Stimulated activated naive CD8-positive, alpha-beta T cell treated with anti-CD3 and anti-CD28 coated beads, Interleukin-15, amount 100 ng/mL, for 72 hours (primary cell): Measurements from ENCODE around the gene THSD7A.

Experiments
- ATAC-seq: fragments of 150-1000 bp; cut with Tn5 transposase; 2 replicates; pipeline ENCODE4 v1.10.0; 2021; ENCODE audit warnings: mild to moderate bottlenecking, moderate library complexity
- DNase-seq, 2 donors: peaks; one replicate each; pipeline ENCODE4 v3.0.0; 2021 to 2022
- H3K27ac Mint-ChIP-seq, 2 donors: one replicate each; pipeline ENCODE4 v1.8.0; 2022; ENCODE audit warnings: mild to moderate bottlenecking in 2 of 2, mixed read lengths in 2 of 2, moderate library complexity in 2 of 2
- H3K27me3 Mint-ChIP-seq: one replicate; pipeline ENCODE4 v1.8.0; 2022; ENCODE audit warnings: mixed read lengths
- H3K4me1 Mint-ChIP-seq: one replicate; pipeline ENCODE4 v1.8.0; 2022; ENCODE audit warnings: mild to moderate bottlenecking, mixed read lengths
- H3K4me3 Mint-ChIP-seq, 2 donors: one replicate each; pipeline ENCODE4 v1.8.0; 2022; ENCODE audit warnings: mild to moderate bottlenecking in 2 of 2, mixed read lengths in 2 of 2, moderate library complexity in 1 of 2
- H3K9me3 Mint-ChIP-seq, 2 donors: one replicate each; pipeline ENCODE4 v1.8.0; 2022; ENCODE audit warnings: mixed read lengths in 2 of 2

Gene THSD7A

DNA sequence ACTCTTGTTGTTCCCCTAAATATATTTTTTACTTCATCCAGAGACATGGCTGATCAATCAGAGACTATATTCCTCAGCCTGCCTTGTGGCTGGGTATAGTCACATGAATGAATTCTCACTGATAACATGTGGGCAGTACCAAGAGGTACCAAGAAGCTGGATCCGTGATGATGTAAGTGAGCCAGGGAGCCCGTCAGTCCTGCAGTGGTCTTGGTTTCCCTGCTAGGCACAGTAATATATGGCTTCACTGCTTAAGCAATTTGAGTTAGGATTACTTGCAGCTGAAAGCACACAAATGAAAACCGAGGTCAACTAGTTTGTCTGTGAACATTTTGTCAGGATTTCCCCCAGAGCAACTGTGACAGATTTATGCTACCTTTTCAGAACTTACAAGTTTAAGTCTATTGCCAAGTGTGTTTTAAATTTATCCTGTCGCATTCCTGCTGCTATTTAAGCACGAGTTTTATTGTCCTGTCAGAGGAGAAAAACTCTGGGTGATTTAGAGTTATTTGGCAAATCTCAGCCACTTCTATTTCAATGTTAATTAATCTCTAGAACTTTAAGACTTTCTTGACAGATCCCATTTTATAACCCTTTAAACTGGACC, 476.5 kb downstream of the THSD7A start:
- Mint-ChIP-seq H3K27me3 (peaks cover 23% of the 10 kb centered on the region), H3K4me3 (no peak overlapping the region), H3K27ac (no peak overlapping the region), H3K9me3 (peaks cover 0 to 6% of the 10 kb centered on the region in 2 donors), H3K4me1 (no peaks in the 10 kb centered on the region)
- no peak for ATAC-seq
- DNase-seq: no peak

DNA sequence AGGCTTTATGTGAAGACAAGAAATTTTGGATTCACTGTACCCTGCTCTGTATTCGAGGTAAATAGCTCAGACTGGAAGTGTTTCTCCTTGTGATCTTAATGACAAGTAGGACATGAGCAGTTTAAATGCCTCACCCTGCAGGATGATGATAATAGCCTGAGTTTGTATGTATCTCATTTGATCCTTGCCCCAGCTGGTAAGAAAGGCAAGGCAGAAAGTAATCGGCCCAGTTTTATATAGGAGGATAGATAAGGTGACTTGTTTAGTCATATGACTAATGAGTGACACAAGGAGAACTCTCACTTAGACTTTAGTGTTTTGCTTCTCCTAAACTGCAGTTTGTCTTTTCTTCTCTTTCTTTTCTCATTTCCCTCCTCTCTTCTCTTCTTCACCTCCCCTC, 485.7 kb downstream of the THSD7A start:
- peaks cover 21% of the 10 kb centered on the region for H3K27me3 Mint-ChIP-seq
- H3K4me1 Mint-ChIP-seq: peaks cover 7% of the 10 kb centered on the region
- H3K9me3 Mint-ChIP-seq: peaks cover 0 to 2% of the 10 kb centered on the region in 2 donors
- H3K27ac Mint-ChIP-seq: no peak overlapping the region
- ATAC-seq: no peak
- H3K4me3 Mint-ChIP-seq: no peak overlapping the region
- DNase-seq: no peak

DNA sequence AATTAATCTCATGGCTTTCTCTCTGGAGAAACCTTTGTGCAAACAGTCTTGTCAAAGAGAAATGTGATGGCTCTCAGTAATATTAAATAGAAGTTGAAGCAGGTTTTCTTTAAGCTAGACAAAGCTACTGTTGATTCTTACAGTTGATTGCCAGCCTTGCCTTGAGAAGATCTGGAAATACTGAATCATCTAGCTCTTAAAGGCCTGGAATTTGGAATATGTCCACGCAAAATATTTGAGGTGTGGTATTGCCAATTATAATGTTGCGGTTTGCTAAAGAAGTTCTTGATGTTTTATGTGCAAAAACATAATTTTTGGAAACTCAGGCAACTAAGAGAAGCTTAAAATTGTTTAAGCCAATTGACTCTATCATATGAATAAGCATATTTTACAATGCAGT, 486.4 kb downstream of the THSD7A start:
- Mint-ChIP-seq H3K4me3 (no peak overlapping the region), H3K4me1 (peaks cover 7% of the 10 kb centered on the region), H3K9me3 (no peaks in the 10 kb centered on the region), H3K27ac (no peak overlapping the region), H3K27me3 (peaks cover 14% of the 10 kb centered on the region)
- DNase-seq: no peak
- ATAC-seq: no peak

DNA sequence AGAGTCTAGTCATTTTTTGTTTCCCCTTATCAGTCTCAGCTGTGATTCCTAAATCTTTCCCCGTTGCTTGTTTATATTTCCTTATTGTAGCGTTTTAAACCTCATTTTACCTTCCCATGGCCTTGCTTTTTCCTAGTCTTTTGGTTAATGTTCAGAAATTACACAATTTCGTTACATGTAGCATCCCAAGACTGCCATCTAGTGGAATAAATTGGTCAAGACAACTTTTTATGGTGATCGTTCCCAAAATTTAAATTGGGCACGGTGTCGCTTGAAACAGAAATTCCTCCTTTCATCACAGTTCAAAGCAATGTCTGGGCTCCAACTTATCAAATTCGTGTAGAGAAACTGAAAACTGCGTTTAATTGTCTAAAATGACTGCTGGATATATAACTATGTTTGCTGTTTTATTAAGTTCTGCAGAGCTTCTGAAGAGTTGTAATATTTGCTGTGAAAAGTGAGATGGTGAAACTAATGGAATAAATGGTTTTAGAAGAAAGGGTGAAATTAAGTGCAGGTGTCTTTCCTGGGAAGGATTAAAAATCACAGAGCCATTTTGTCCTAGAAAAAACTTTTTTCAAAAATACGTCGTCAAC, 488.1 kb downstream of the THSD7A start:
- no peaks in the 10 kb centered on the region for H3K9me3 Mint-ChIP-seq
- H3K4me3 Mint-ChIP-seq: no peak overlapping the region
- no peak overlapping the region for H3K27ac Mint-ChIP-seq
- peaks cover 17% of the 10 kb centered on the region for H3K27me3 Mint-ChIP-seq
- ATAC-seq (no peak), DNase-seq (peak in 1 of 2 donors; percentile 11)
- H3K4me1 Mint-ChIP-seq: peaks cover 7% of the 10 kb centered on the region

DNA sequence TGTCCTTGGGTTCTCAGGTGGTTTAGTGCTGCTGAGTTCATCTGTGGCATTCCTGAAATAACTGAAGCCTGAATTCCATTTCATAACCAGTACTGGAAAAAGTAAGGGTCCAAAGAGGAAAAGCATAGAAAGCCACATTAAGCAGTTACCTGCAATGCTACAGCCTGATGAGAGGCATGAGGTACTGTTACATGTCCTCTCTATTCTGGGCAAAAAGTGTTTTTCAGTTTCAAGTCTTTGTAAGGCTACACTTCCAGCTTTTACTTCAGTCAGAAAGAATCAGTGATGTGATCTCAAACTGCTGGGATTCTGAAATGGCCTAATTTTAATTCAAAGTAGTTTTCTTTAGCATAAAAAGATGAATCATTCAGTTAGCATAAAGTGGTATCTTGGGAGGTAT, 488.9 kb downstream of the THSD7A start:
- DNase-seq (no peak), ATAC-seq (no peak)

DNA sequence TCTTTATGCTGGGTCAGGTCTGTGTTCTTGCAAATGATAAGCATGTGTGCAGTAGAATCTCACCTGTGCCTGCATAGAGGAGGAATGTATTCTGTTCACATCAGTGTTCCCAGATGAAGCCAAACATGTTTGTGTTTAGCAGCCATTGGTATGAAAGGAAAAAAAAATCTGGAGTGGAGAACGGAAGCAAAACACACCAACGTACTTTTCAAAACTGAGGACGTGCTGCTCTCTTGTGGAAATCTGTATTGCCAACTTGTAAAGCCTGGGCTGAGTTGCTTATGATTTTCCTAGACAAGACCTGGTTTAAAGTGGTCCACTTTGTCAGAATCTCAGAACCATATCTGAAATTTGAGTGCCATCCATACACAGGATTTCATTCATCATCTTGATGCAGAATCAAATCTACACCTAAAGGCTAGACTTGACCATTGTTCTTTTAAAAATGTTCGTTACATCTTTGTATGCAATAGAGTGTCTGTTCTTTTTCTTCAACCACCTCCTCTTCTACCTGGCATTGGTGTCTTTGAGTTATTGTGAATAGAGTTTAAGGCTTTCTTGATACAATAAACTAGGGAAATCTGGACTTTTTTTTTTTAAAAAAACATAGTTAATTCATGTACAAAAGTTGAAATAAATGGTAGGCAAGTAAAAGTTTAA, 490.6 kb downstream of the THSD7A start:
- no peak overlapping the region for H3K4me3 Mint-ChIP-seq

More for the DNA sequence above, 488.9 kb downstream of the THSD7A start:
- H3K4me1 Mint-ChIP-seq: peaks cover 7% of the 10 kb centered on the region
- peaks cover 17% of the 10 kb centered on the region for H3K27me3 Mint-ChIP-seq
- no peak overlapping the region for H3K27ac Mint-ChIP-seq
- H3K9me3 Mint-ChIP-seq: no peaks in the 10 kb centered on the region
- H3K4me3 Mint-ChIP-seq: no peak overlapping the region

DNA sequence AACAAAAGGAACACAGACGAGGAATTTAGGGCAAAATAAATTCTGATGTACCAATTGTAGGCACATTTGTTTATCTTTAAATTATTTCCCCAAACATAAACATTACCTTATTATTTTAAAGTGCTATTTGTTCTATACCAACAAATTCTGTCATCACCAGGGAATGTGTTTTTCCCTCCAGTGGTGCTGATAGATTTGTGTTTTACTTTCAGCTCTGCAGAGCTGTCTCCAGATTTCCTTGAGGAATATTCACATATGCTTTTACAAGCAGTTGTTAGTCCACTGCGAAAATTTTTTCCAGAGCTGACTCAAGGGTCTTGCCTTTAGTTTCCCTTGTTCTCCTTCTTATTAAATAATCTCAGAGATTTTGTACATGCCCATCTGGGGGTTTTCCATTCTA, 495.6 kb downstream of the THSD7A start:
- no peaks in the 10 kb centered on the region for H3K9me3 Mint-ChIP-seq
- H3K27me3 Mint-ChIP-seq: peaks cover 8% of the 10 kb centered on the region
- H3K4me3 Mint-ChIP-seq: no peak overlapping the region
- ATAC-seq: no peak
- DNase-seq: no peak
- H3K4me1 Mint-ChIP-seq: no peaks in the 10 kb centered on the region
- no peak overlapping the region for H3K27ac Mint-ChIP-seq

More for the DNA sequence above, 490.6 kb downstream of the THSD7A start:
- ATAC-seq (no peak), DNase-seq (no peak)
- H3K4me1 Mint-ChIP-seq: peaks cover 7% of the 10 kb centered on the region
- peaks cover 17% of the 10 kb centered on the region for H3K27me3 Mint-ChIP-seq
- H3K9me3 Mint-ChIP-seq: no peaks in the 10 kb centered on the region
- no peak overlapping the region for H3K27ac Mint-ChIP-seq

DNA sequence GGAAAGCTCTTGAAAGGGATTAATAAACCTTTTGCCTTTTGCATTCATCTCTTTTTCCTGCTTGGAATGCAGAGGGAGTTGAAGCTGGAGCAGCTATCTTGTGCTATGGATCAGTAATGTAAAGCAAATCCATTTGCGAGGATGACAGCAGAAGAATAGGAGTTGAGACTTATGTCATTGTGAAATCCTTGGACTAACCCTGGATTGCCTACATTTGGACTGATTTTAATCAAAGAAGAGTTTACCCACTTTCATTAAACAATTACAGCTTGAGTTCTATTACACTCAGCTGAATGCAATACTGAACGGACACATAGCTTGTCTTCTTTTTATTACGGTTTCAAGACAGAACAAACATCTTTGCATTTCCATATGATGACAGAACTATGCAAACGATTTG, 496.1 kb downstream of the THSD7A start:
- DNase-seq: no peak
- Mint-ChIP-seq H3K4me1 (no peaks in the 10 kb centered on the region), H3K9me3 (no peaks in the 10 kb centered on the region)

DNA sequence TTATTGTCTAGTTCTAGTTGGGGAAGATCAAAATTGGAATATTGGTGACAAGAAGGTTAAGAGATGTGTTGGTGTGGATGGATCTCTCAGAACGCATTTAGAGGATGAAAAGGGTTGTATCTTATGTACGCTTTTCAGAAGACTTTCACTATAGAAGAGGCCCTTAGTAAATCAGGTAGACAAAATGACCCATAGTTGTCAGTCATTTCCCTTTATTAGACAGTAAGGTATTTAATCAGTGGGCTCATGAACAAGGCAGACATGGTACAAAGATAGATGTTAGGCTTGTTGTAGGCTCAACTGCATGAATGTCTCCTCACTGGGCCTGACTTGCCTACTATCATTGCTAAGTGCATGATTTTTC, 499.2 kb downstream of the THSD7A start:
- no peak overlapping the region for H3K4me3 Mint-ChIP-seq
- H3K27me3 Mint-ChIP-seq: no peaks in the 10 kb centered on the region
- no peaks in the 10 kb centered on the region for H3K4me1 Mint-ChIP-seq
- no peaks in the 10 kb centered on the region for H3K9me3 Mint-ChIP-seq
- DNase-seq (no peak), ATAC-seq (peak; percentile 34)
- no peak overlapping the region for H3K27ac Mint-ChIP-seq

More for the DNA sequence above, 496.1 kb downstream of the THSD7A start:
- Mint-ChIP-seq H3K27me3 (peaks cover 8% of the 10 kb centered on the region), H3K27ac (no peak overlapping the region), H3K4me3 (no peak overlapping the region)
- ATAC-seq: no peak

DNA sequence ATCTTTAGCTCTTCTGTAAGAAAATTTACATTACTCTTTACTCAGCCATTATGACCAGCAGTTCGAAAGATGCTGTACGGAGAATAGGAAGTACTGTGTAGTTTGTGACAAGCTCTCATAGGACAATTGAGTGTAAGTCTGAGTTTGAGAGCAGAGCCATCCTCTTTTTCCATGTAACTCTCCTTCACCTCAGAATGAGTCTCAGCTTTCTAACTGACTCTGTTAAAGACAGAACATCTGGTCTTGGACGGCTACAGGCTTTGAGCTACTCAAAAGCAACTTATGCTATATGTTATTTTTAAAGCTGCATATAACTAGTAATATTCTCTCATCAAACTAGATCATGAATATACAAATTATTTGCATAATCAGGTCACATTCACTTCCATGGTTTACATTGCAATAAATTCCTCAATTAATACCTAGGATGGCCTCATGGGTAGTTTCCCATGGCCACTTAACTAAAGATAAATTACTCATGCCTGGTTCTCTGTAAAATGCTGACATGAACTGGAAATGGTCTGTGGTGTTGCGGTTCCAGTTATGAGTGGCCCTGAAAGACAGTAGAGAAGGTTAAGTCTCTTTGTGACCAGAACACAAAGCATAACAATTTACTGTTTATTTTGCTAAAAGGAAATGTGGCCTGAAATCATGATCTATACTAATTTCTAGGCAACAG, 499.7 kb downstream of the THSD7A start:
- peak in 1 of 2 donors; percentile 21 for DNase-seq
- H3K4me1 Mint-ChIP-seq: no peaks in the 10 kb centered on the region
- ATAC-seq: peak; percentile 76

DNA sequence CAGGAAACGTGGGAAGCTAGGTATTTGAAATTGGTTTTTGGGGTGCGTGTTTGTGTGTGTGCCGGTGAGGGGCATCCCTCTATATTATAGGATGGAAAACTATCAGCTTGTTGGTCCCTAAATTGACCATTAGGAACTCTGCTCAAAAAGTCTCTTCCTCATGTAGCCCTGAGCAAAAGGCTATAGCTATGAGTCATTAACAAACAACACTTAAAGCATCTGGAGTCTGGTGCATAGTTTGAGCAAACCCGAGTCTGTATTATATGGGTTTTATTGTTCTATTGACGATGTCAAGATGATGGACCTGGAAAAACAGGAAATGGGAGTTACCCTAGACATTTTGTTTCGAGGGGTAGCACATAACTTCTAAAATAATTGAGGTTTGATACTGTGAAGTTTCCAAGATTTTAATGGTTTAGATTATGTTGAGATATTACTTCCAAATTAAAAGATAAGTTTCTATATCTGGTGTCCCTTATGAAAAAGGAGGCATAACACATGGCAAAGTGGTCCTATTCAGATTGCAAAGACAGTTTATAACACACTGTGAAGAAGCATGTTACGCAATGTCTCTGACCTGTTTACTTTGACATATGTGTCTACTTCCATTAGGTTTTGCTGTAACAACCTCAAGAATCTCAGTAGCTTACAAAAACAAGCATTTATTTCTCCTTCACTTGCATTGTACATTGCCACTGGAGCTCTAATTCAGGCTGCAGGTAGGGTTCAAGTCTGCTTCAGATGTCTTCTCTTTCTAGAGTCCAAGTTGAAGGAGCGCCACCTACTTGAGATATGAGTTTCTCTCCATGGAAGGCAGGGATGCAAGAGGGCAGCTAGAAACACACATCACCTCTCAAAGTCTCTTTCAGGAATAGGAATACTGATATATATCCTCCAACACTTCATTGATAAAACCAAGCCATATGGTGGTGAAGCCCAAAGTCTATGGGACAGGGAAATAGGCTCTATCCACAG, 500.6 kb downstream of the THSD7A start:
- no peak for DNase-seq
- H3K27ac Mint-ChIP-seq: no peak overlapping the region

More for the DNA sequence above, 499.7 kb downstream of the THSD7A start:
- no peak overlapping the region for H3K4me3 Mint-ChIP-seq
- H3K27me3 Mint-ChIP-seq: no peaks in the 10 kb centered on the region
- H3K27ac Mint-ChIP-seq: no peak overlapping the region
- no peaks in the 10 kb centered on the region for H3K9me3 Mint-ChIP-seq

DNA sequence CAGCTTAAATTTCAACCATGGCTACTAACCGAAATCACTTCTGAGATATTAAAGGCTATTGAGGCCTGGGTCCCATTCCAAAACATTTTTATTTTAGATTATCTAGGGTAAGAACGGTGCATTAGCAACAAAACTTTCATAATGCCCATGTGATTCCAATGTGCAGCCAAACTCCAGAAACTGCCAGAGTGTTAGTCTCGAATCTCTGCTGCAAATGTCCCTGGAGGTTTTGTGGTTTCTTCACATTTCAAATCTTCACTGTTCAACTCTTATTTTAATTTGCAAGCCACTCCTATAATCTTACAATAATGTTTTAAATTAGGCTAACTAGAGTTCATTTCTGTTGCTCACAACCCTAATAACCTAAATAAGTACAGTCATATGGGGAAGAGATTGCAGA, 501.3 kb downstream of the THSD7A start:
- Mint-ChIP-seq H3K27me3 (no peaks in the 10 kb centered on the region), H3K9me3 (no peaks in the 10 kb centered on the region), H3K27ac (no peak overlapping the region), H3K4me1 (no peaks in the 10 kb centered on the region), H3K4me3 (no peak overlapping the region)
- no peak for DNase-seq
- ATAC-seq: no peak

More for the DNA sequence above, 500.6 kb downstream of the THSD7A start:
- Mint-ChIP-seq H3K27me3 (no peaks in the 10 kb centered on the region), H3K4me1 (no peaks in the 10 kb centered on the region), H3K4me3 (no peak overlapping the region), H3K9me3 (no peaks in the 10 kb centered on the region)
- ATAC-seq: no peak

DNA sequence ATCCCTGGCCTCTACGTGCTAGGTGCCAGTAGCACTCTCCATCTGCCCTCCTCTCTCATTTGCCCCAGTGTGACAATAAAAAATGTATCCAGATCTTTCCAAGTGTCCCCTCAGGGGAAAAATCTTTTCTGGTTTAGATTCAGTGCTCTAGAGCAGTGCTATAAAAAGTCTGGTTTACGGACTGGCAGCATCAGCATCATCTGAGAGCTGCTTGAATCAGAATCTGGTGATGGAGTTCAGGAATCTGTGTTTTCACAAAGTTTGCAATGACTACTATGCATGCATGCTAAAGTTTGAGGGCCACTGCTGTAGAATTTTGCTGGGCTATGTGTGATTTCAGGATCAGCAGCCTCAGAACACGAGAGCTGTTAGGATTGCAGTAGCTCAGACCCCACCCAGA, 501.8 kb downstream of the THSD7A start:
- no peaks in the 10 kb centered on the region for H3K9me3 Mint-ChIP-seq
- H3K4me3 Mint-ChIP-seq: no peak overlapping the region
- DNase-seq (no peak), ATAC-seq (no peak)
- H3K27me3 Mint-ChIP-seq: no peaks in the 10 kb centered on the region
- H3K4me1 Mint-ChIP-seq: no peaks in the 10 kb centered on the region
- H3K27ac Mint-ChIP-seq: no peak overlapping the region

DNA sequence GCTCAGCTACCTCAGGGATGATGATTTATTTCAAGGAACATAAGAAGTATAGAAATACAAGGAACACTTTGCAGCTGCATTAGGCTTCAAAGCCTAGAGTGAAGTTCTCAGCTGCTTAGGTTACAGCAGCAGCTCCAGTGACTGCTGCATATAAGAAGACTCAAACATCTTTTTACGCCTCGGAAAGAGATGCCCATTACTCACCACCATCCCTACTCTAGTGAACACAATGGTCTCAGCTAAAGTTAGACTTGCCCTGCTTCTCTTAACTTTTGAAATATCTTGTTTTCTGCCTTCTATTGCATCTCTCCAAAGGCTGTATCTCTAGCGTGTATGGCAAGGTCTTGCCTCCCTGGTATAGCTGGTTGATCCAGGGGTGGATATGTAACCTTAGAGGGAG, 502.4 kb downstream of the THSD7A start:
- H3K27ac Mint-ChIP-seq: no peak overlapping the region
- no peak for ATAC-seq
- no peaks in the 10 kb centered on the region for H3K9me3 Mint-ChIP-seq
- no peaks in the 10 kb centered on the region for H3K27me3 Mint-ChIP-seq
- no peak for DNase-seq
- no peaks in the 10 kb centered on the region for H3K4me1 Mint-ChIP-seq
- H3K4me3 Mint-ChIP-seq: no peak overlapping the region

DNA sequence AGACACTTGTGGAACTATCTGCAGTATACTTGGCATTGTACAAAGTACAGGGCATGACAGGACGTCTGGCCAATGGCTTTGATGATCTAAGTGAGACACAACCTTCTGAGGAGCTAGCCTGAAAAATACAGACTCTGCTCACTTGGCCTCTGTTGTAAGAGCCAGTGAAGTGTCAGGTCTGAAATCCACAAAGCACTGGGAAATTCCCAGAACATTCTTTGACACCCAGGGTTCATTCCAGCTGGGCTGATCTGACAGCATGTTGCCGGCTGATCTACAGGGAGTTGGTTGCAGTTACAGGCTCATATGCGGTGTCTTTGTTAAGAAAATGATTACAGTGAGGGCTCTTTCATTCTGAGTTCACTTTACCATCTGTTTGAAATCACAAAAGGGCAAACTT, 503.7 kb downstream of the THSD7A start:
- Mint-ChIP-seq H3K4me1 (no peaks in the 10 kb centered on the region), H3K9me3 (no peaks in the 10 kb centered on the region), H3K27ac (no peak overlapping the region), H3K4me3 (no peak overlapping the region), H3K27me3 (no peaks in the 10 kb centered on the region)
- ATAC-seq (no peak), DNase-seq (no peak)
